ENCODE measurements around the gene ZER1. TPM values are rescaled to one million over a fixed set of nuclear protein-coding genes. Genes with fewer than 3 reads are reported as not detected.

ZER1 gene
- total and polyA plus RNA-seq, 2 of the 8 experiments (the other 6 are each of a cell fraction or from before 2014, with no cell fraction given) = 20.5 to 26.6 TPM

DNA sequence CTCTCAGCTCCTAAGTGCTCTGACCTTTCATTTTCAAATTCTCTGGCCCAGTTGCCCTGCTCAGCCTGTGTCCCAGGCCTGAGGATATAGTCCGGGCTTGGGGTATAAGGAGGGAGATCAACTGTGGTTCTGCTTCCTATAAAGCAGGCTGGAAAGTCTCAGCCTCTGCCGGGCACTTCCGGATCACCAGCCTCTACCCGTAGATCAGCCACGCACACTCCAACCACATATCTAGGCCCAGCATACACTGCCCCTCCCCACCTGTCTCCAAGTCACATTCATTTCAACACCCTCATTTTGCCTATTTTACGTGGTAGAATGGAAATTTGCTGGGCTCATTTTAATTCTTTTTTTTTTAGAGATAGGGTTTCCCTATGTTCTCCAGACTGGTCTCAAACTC lies 3.1 kb downstream of the ZER1 start:
- Histone ChIP-seq H3K9me3 (ENCODE audit: insufficient read depth in 2 of 2, low read depth in 1 of 2, low read length in 1 of 2) (no peaks in the 10 kb centered on the region), H3K18ac (ENCODE audit: extremely low read depth, low read length) (no peak overlapping the region), H3K4ac (replicated peaks; ENCODE audit: insufficient read length, low read depth, low read length) (no peak overlapping the region), H2BK20ac (ENCODE audit: low read length) (no peak overlapping the region), H3K36me3 (ENCODE audit: control insufficient read depth in 2 of 4, insufficient read depth in 4 of 4, low read length in 3 of 4) (no peaks in the 10 kb centered on the region; a peak in 1 of 8 replicates), H2BK120ac (replicated peaks; ENCODE audit: low read depth, low read length) (no peak overlapping the region), H3K23me2 (ENCODE audit: low read depth, low read length) (peaks cover 12% of the 10 kb centered on the region; the same call in 1 of the 2 replicates), H2BK15ac (ENCODE audit: low read length) (no peak overlapping the region), H3K27ac (ENCODE audit: low read depth, low read length) (no peak overlapping the region), H2AK5ac (ENCODE audit: low read depth, low read length) (no peak overlapping the region), H3K79me1 (ENCODE audit: low read depth, low read length) (peaks cover 3% of the 10 kb centered on the region; the same call in 1 of the 2 replicates), H3K56ac (replicated peaks; ENCODE audit: insufficient read length, low read depth, low read length) (no peak overlapping the region), H3K4me1 (replicated peaks in 1 of 4; ENCODE audit: control insufficient read depth in 3 of 4, insufficient read depth in 4 of 4, low read length in 3 of 4) (peaks cover 0 to 6% (median 3%) of the 10 kb centered on the region in 4 experiments; a peak in 4 of 7 replicates), H2BK5ac (ENCODE audit: low read depth, low read length) (no peak overlapping the region), H4K8ac (ENCODE audit: extremely low read depth, insufficient read depth, low read length) (no peak overlapping the region; the same call in 1 of the 2 replicates), H3K27me3 (replicated peaks in 1 of 4; ENCODE audit: control insufficient read depth in 3 of 4, extremely low read depth in 1 of 4, insufficient read depth in 3 of 4, low read length in 3 of 4) (no peaks in the 10 kb centered on the region), H2AFZ (ENCODE audit: low read length) (no peak overlapping the region), H2BK12ac (ENCODE audit: low read depth, low read length) (no peak overlapping the region), H3K14ac (ENCODE audit: insufficient read length) (no peak overlapping the region), H3K9ac (replicated peaks in 1 of 4; ENCODE audit: extremely low read depth in 1 of 4, low read depth in 3 of 4, low read length in 3 of 4) (no peak overlapping the region; a peak in 1 of 7 replicates), H3K23ac (ENCODE audit: insufficient read length) (no peak overlapping the region), H4K5ac (ENCODE audit: insufficient read length, low read depth, low read length) (no peak overlapping the region), H3K4me3 (ENCODE audit: extremely low read depth in 1 of 4, insufficient read depth in 2 of 4, low read depth in 3 of 4, low read length in 4 of 4) (no peak overlapping the region), H4K91ac (replicated peaks; ENCODE audit: insufficient read length, low read length) (no peak overlapping the region), H3K4me2 (ENCODE audit: insufficient read depth in 1 of 2, low read depth in 2 of 2, low read length in 2 of 2) (no peak overlapping the region), H4K20me1 (replicated peaks in 1 of 2; ENCODE audit: control insufficient read depth in 1 of 2, insufficient read depth in 2 of 2, low read length in 2 of 2) (peaks cover 0 to 3% of the 10 kb centered on the region in 2 experiments), H3K79me2 (ENCODE audit: control insufficient read depth in 1 of 2, insufficient read depth in 2 of 2, low read length in 2 of 2) (peaks cover 0 to 12% of the 10 kb centered on the region in 2 experiments; a peak in 2 of 4 replicates)
- 94% methylated on average over 6 of the region's 6 CpGs; no CpG with 5 or more reads in 1 of the 2 experiments for WGBS, 2 experiments (ENCODE audit: extremely low coverage in 1 of 2, insufficient coverage in 1 of 2, insufficient read length in 1 of 2, insufficient replicate concordance in 2 of 2, low coverage in 1 of 2, low lambda C conversion rate in 2 of 2, missing lambda C conversion rate in 1 of 2)
- DNase-seq (ENCODE audit: low read depth in 1 of 2, low spot score in 2 of 2) = no peak
- FAIRE-seq = no peak
- ChIA-PET POLR2A (ENCODE audit: partially characterized antibody) (interaction anchor here (0.9 kb wide), 1 partner anchor 44 kb away, joined by 3 read pairs; no protein-coding TSS in a partner anchor), CTCF (ENCODE audit: partially characterized antibody) (interaction anchor here (1.0 to 1.6 kb wide), 3 partner anchors 35 to 93 kb away, joined by 3 to 7 read pairs (median 4); no protein-coding TSS in a partner anchor)
- TF ChIP-seq TEAD4 (IDR thresholded peaks at IDR 0.05; ENCODE audit: low read depth, low read length) = no peak
- TF ChIP-seq EP300 (IDR thresholded peaks at IDR 0.05; ENCODE audit: borderline replicate concordance in 1 of 2, low read depth in 2 of 2, low read length in 2 of 2) = no peak
- TF ChIP-seq SIX5 (IDR thresholded peaks at IDR 0.05; ENCODE audit: low read depth, low read length) = no peak
